Measurements from ENCODE around the gene TSNAX.

Gene TSNAX

DNA sequence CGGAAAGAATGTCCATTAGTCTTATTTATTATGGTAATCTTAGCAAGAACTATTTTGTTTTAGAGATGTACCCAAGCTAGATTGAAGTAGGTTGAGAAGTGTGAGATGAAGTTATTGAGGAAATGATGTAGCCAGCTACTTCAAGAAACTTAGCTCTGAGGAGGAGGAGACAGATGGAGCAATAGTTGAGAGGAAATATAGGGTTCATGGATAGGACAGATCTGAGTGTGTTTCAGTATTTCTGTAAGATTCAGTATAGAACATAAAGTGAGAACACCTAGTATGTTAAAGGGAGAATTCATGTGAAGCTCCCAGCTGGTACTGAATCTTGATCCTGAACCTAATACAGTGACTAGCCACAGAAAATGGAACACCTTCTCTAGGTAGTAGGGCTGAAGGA, 28.9 kb downstream of the TSNAX start:
- no peak for DNase-seq (ENCODE audit: extremely low read depth, low read depth)
- TF ChIP-seq, protein P1, sequence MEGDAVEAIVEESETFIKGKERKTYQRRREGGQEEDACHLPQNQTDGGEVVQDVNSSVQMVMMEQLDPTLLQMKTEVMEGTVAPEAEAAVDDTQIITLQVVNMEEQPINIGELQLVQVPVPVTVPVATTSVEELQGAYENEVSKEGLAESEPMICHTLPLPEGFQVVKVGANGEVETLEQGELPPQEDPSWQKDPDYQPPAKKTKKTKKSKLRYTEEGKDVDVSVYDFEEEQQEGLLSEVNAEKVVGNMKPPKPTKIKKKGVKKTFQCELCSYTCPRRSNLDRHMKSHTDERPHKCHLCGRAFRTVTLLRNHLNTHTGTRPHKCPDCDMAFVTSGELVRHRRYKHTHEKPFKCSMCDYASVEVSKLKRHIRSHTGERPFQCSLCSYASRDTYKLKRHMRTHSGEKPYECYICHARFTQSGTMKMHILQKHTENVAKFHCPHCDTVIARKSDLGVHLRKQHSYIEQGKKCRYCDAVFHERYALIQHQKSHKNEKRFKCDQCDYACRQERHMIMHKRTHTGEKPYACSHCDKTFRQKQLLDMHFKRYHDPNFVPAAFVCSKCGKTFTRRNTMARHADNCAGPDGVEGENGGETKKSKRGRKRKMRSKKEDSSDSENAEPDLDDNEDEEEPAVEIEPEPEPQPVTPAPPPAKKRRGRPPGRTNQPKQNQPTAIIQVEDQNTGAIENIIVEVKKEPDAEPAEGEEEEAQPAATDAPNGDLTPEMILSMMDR (IDR thresholded peaks at IDR 0.05; ENCODE audit: low read depth, low read length, missing control alignments), result no peak
- no peak overlapping the region for H3K4me3 ChIP-seq (replicated peaks; ENCODE audit: low read depth, low read length)

DNA sequence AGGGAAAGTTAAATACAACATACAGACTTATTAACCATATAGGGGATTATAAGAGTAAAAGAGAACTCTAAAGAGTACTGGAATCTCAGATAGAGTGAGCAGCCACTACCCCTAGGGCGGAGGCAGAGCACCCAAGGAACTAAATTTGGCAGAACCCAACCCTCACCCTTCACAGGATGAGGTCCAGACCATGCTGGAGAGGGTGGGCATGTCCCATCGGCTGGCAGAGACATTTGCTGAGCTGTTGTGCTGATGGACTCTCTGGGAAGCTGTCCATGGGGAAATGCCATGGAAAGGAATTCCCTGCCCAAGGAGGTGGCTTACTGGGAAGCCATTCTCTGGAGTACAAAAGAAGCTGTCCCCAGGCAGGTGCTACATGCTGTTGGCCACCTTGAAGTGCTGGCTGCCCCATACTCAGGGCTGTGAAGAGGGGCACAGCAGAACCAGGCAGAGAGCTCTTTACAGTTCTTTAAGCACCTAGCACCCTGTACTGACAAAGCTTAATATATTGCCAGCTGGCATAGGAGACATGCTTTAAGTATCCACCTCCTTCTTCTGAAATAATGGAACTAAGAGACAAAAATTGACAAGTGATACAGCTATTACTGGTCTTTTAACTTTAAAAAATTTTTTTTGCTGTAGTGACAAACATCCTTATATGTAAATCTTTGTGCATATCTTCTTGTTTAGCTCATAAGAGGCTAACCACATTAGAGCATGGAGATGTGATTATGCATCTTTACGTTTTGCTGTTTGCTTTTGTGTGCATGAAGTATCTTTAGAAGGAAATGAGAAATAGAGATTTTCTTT, 29.6 kb downstream of the TSNAX start:
- DNase-seq (ENCODE audit: extremely low read depth, low read depth), result no peak
- no peak overlapping the region for H3K4me3 ChIP-seq (replicated peaks; ENCODE audit: low read depth, low read length)
- TF ChIP-seq, protein P1 (IDR thresholded peaks at IDR 0.05; ENCODE audit: low read depth, low read length, missing control alignments), result no peak

GRCh38 chr1:231558708-231559185, 30.3 kb downstream of the TSNAX start:
- TF ChIP-seq, protein P1 (IDR thresholded peaks at IDR 0.05; ENCODE audit: low read depth, low read length, missing control alignments), result no peak
- no peak for DNase-seq (ENCODE audit: extremely low read depth, low read depth)
- no peak overlapping the region for H3K4me3 ChIP-seq (replicated peaks; ENCODE audit: low read depth, low read length)

DNA sequence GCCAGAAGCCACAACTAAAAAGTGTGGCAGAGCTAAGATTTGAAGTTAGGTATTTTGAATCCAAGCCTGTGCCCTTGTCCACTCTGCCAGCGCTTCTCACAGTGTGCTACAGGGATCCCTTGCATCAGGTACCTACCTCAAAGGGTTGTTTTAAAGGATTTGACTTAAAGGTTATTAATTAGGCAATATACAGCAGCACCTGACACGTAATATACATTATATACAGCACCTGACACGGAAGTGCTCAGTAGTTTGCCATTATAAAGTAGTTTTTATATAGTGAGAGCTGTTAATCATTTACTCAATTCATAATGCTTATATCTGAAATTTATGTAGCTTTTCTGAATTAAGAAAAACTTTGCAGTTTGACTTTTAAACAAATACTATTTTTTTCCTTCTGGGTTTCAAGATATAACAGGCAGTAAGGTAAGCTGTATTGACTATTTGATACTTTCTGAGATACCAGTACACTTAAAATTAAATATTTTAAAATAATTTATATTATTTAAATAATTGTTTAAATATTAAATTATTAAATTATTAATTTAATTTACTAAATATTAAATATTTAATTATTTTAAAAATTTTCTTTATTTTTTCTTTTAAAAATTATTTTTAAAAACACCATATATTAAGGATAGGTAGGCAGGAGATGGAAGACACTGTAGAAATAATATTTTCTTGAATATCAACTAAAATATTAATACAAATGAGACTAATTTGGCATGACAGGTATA, 33.3 kb downstream of the TSNAX start:
- TF ChIP-seq, protein P1 (IDR thresholded peaks at IDR 0.05; ENCODE audit: low read depth, low read length, missing control alignments), result no peak
- DNase-seq (ENCODE audit: extremely low read depth, low read depth), result no peak
- H3K4me3 ChIP-seq (replicated peaks; ENCODE audit: low read depth, low read length), result no peak overlapping the region

DNA sequence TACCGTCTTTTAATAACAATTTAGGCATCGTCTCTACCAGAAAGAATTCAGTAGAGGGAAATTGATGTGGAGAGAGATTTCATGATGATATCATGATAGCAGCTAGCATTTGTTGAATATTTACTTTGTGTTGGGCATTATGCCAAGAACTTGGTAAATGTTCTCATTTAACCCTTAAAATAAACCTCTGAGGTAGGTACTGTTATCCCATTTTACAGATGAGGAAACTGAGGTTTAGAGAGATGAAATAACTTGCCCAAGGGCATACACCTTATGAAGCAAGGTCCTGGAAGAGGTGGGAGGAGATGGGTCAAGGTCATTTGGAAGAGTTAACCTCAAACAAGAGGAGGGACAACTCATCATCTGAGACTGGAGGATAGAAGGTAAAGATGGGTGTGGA, 34.8 kb downstream of the TSNAX start:
- TF ChIP-seq, protein P1 (IDR thresholded peaks at IDR 0.05; ENCODE audit: low read depth, low read length, missing control alignments), result no peak
- H3K4me3 ChIP-seq (replicated peaks; ENCODE audit: low read depth, low read length), result no peak overlapping the region
- no peak for DNase-seq (ENCODE audit: extremely low read depth, low read depth)

- no peak for DNase-seq (ENCODE audit: extremely low read depth, low read depth)
- H3K4me3 ChIP-seq (replicated peaks; ENCODE audit: low read depth, low read length), result no peak overlapping the region
- TF ChIP-seq, protein P1 (IDR thresholded peaks at IDR 0.05; ENCODE audit: low read depth, low read length, missing control alignments), result no peak
Observed at GRCh38 chr1:231564373-231564772, 35.9 kb downstream of the TSNAX start.

All from HFF-Myc (cell line).